Activated naive CD4-positive, alpha-beta T cell treated with Interleukin-2 at 50 U/mL for 16 hours (primary cell): ENCODE measurements around the gene UBL3.

Experiments used
- DNase-seq: peaks from one replicate; pipeline ENCODE4 v3.0.0-alpha.2; 2020

The UBL3 gene, protein sequence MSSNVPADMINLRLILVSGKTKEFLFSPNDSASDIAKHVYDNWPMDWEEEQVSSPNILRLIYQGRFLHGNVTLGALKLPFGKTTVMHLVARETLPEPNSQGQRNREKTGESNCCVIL

DNA sequence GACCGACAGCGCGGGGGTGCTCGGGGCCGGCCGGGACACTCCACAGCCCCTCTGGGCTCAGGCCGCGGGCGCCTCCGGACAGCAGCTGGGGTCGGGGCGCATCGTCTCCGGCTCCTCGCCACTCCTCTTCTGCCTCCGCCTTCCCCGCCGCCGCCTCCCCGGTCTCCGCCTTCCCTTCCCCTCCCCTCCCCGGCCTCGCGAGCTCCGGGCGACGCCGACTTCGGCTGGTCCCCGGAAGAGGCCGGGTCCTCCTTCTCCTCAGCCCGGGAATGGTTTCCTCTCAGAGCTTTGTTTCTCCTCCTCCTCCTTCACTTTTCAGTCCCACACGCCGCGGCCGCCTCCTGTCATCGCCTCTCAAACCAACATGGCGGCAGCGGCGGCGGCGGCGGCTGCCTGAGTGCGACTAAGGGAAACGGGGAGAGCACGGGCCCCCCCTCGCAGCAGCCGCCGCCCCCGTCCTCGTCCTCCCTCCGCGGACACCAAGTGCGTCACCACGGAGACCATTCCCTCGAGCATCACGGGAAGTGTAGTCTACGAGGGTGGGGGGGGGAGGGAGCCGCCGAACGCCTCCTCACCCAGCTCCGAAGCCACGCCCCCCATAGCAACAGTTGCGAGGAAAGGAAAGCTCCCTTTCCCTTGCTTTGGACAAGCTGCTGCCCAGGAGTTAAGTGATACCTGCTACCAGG lies at the start of gene UBL3:
UBL3 (minus strand) TSS at position 405 of the 686 bp plus-strand sequence. CDS start 1,079 bp downstream, outside the sequence.
- DNase-seq: peak; percentile 94

DNA sequence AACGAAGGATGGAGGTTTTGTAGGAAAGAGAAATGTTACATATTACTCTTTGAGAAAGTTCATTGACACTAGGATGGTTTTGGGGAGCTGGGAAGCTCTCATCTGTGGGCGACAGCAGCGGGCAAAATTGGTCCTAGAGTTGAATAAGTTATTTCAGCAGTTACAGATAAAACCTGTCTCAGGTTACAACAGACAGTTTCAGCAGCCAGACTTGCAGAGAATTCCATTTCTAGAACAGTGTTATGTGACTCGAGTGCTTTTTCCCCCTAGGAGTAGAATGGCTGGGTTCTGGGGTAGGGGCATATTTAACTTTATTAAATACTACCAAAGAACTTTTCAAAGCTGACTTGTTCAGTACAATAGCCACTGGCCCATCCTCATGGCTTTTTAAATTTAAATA lies 46.7 kb upstream of the UBL3 start:
- DNase-seq: no peak

- DNase-seq: no peak
Measured at GRCh38 chr13:29893438-29893837, 43.0 kb upstream of the UBL3 start.

DNA sequence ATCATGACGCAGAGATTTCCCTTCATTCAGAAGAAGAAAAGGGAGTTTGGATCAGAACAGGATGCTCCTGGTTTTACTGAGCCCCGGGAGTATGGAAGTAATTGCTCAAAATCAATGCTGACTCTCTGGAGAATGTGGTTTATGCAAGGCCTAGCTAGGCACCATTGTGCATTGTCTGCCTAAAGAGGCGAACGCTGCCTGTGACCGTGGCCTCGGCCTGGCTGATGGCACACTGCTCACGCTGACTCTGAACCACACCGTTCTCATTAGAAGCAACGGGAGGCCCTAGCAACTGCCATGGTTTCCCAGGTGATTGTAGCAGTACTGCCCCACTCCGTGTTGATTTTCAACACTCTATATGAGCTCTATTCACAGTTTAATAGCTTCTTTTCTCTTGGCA lies 41.7 kb upstream of the UBL3 start:
- DNase-seq: no peak

- DNase-seq: no peak
Measured at GRCh38 chr13:29889111-29889510, 38.7 kb upstream of the UBL3 start.

- DNase-seq: no peak
Measured at GRCh38 chr13:29888306-29888705, 37.9 kb upstream of the UBL3 start.

DNA sequence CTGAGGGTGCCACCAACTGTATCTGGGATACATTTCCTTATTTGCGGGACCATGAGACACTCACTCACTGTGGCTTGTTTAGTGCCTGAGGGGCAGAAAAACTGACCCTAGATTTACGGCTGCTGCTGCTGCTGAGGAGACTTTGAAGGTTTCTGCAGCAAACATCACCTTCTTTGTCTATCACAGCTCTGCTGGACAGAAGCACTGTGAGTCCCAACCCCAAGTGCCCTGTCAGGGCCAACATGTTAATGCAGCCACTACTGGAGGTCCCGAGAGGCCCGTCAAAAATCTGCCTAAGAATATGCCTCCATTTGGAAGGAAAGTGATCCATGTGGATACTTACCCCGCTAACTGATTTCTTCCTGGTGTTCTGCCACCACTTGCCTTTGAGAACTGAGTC lies 37.3 kb upstream of the UBL3 start:
- no peak for DNase-seq

GRCh38 chr13:29887030-29887557 lies 36.7 kb upstream of the UBL3 start:
- no peak for DNase-seq

GRCh38 chr13:29886446-29886845 lies 36.0 kb upstream of the UBL3 start:
- DNase-seq: peak; percentile 55

DNA sequence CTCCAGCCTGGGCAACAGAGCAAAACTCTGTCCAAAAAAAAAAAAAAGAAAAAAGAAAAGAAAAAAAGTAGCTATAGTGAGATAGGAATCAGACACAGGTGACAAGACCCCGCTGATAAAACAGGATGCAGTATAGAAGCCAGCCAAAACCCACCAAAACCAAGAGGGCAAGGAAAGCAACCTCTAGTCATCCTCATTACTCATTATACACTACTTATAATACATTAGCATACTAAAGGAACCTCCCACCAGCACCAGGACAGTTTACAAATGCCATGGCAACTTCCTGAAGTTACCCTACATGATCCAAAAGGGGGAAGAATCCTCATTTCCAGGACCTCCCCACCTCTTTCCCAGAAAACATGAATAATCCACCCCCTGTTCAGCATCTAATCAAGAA lies 35.6 kb upstream of the UBL3 start:
- DNase-seq: no peak

DNA sequence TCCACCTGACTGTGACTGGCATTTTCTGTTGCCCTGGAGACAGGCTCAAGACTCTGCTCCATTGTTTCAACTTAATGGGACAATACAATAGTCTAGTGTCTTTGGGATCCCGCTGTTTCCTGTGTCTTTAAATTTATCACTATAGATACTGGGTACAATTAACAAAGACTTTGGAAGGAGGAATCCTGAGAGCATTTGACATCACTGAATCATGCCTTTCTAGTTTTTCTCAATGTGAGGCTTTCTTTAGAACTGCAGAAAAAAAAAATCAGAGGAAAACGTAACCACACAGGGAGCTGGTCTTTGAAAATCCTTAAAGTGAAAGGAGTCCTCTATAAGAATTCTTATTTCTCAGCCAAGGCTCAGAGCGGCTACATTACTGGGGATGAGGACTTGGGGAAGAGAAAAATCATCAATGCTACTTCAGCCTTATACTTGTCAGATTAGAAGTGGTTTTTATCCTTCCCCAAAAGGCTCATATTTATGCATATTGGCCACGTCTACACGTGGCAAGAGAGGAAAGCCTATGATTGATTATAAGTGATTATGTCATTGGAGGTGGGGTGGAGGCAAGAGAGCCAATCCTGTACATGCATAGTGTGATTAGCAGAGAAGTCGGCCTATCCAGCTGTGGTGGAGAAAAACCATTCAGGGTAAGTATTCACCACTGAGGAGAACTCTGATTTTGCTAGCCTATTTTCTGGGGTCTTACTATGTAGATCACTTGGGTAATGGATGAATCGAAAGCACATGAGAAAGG lies 34.4 kb upstream of the UBL3 start:
- DNase-seq: no peak

DNA sequence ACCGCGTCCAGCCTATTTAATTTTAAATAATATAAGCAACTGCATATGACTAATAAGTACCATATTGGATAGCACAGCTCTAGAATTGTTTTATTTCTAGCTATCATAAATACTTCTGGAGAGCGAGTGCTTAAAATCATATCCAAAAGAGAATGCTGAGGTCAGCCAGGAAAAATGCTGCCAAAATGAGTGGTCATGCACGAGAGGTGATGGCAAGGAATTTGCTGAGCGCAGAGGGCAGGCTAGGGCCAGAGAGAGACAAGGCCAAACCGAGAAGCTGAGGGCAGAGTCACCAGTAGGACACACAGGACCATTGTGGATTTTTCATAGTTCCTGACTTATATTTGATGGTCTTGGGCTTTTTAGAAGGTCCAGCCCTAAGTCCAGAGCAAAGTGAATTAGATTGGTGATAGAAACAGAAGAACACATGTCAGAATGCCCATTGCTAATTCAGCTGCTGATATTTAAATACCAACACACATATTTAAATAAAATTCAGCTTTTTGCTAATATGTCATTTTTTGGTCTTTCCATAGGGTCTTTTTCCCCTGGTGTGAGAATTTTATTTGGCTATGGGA lies 33.6 kb upstream of the UBL3 start:
- no peak for DNase-seq

DNA sequence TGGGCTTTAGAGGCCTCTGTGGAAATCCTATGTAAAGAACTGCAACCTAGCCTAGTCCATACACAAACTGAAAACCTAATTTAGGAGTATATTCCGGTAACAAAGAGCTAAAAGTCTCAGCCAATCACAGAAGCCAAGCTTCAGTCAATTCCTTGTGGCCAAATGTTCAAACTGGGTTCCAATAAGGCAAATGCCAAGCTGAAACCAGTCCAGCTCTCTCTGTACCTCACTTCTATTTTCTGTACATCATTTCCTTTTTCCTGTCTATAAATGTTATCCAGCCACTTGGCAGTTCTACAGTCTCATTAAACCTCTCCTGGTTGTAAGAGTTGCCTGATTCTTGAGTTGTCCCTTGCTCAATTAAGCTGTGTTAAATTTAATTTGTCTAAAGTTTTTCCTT lies 31.7 kb upstream of the UBL3 start:
- no peak for DNase-seq

DNA sequence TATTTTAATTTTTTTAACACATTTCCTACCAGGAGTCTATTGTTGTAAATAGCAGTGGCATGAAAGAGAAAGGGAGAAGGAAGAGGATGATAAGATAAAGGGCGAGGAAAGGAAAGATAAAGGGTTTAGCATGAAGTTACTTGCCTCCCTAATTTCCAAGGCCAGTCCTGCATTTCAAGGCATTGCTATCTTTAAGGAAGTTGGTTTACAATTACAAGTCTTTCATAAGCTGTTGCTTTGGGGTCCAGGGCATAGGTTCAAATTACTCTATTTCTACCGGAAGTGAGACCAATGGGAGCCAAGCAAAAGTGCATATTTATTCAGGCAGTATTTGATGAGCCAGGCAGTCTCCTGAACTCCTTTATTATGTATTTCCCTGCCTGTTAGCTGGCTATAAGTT lies 27.7 kb upstream of the UBL3 start:
- no peak for DNase-seq

DNA sequence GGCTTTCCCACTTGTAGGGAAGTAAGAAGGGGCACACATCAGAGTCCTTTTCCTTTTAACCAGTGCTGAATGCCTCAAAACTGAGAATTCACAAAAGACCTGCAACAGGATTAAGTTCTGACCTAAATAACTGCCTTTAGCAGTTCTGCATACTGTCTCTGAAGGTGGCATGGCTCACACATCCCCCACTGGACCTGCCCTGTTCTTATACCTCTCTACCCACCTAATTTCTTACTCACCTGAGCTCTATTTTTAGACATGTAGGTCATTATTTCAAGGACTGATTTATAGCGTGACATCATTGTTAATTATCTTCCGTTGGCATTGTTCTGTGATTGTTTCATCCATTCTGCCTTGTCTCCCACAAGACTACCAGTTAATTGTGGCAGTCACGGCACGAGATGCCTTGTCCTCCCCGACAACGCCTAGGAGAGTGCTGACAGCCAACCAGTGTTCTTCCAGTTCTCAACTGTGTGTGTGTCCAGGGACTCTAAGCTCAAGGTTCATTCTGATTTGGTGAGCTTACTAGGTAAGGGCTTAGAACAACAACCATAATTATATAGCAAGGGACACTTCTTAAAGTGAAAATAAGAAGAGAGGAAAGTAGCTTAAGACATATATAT lies 27.1 kb upstream of the UBL3 start:
- no peak for DNase-seq

- DNase-seq: no peak
Measured at GRCh38 chr13:29875646-29876045, 25.2 kb upstream of the UBL3 start.

DNA sequence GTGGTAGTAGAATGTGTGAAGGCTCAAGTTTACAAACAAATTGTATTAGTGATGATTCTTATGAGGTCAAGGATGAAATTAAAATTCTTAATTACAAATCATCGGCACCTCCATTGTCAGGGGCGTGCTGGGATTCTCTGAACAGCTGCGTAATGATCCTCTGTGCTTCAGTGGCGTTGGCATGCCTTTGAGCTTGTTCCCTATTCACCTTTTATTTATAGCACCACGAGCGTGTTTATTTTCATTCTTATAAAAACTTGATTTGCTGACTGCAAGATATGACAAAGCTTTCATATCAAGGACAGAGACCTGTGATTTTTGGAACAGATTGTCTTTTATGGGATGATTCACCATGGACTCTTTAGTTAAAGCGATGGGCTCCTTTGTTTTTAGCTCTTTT lies 18.2 kb upstream of the UBL3 start:
- DNase-seq: no peak

DNA sequence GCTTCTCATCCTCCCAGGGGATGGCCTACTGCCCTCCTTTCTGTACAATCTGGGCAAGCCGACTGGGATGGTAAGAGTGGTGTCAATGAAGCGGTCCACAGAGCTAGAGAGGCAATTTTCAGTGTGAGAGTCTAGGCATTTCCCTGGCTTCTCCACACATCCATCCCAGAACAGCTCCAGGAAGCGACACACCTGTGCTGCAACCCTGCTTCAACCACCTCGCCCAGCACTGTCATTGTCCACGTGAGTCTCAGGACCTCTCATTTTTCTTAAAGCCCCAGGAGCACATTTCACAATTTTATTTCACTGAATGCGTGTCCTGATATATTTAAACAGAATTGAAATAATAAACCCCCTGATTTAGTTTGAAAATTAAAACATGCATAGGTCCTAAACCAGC lies 15.5 kb upstream of the UBL3 start:
- no peak for DNase-seq

GRCh38 chr13:29861694-29862110 lies 11.3 kb upstream of the UBL3 start:
- DNase-seq: no peak

DNA sequence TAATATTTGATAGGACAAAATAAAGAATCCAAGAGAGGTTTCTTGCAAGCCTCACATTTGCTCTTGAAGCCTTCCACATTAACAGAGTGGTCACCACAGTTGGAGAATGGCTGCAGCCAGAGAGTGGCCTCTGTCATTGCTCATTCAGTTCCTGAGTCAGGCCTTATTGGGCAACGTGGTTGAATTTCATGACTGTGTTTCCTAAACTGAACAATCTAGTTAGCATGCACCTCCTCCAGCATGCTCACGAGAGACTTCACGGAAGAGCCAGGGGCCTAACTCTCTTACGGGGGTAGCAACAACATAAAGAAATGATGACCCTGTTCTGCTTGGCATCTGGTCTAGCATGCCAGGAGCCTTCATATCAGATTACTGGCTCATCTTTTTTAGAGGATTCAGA lies 9.6 kb upstream of the UBL3 start:
- no peak for DNase-seq

DNA sequence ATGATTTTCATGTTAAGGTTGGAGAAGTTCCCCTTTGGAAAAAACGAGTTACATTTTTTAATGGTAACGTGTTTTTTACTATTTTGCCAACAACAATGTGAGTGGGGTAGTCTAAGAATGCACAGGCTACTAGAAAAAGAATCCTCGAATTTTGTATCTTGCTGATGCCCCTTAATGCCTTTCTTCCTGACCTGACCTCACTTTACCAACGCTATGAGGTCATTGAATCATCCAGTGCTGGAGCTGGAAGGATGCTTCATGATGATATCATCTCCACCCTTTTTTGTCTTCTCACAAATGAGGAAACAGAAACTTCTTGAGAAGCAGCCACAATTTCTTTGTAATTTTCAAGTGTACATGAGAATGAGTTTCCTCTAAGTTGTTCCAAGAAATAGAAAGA lies 8.2 kb upstream of the UBL3 start:
- DNase-seq: no peak

DNA sequence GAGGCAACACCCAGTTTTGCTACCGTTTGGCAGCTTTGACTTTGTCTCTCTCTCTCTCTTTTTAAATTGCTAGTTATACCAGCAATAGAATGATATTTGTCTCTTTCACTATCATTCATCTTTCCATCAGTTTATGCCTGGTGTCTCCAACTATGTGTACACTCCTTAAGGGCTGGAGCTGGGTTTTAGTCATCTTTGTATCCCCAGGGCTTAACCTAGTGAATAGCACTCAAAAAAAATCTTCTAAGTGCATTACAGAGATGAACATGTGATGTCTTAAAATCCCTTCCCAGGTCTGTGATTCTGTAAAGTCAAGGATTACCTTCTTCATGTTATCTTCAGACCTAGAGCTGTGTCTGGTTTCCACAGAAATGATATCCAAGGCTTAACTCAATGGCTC lies 7.8 kb upstream of the UBL3 start:
- no peak for DNase-seq

DNA sequence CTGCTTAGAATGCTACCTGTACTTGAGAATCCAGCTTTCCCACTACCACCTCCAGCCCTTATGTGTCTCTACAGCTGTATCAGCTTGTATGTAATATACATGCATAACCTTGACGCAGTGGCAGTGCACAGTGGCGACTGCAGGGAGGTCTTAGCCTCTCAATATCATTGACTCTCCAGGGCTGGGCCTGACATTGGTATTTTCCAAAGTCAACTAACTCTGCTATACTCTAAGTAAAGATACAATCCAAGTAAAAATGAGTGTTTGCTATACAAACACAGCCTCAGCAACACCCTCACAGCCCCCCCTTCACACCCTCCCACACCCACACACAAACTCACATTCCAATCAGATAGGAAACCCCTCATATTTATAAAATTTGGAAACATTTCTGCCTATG lies 6.7 kb upstream of the UBL3 start:
- DNase-seq: no peak
